Renal cortex interstitium (tissue), 11 donors: ENCODE data around the gene SLX4IP. TPM values are rescaled to one million over a fixed set of nuclear protein-coding genes. Genes with fewer than 3 reads are reported as not detected.
A peak's percentile ranks its signal among the peaks of the same experiment; 100 is the strongest.

Experiments
- DNase-seq, 11 donors: peaks; one replicate each; pipeline ENCODE4 v3.0.0-alpha.2; 2013; ENCODE audit warnings: low read depth in 9 of 11, low spot score in 4 of 11; ENCODE audit errors: extremely low read depth in 1 of 11
- polyA plus RNA-seq, 3 donors: library from polyadenylated mRNA; unstranded; fragments of 120-200 nt; gene quantifications; one replicate each; pipeline ENCODE4 v1.2.1, GENCODE V29; 2013; ENCODE audit not compliant: insufficient read length in 3 of 3

SLX4IP gene
- polyA plus RNA-seq, 3 donors, result 6.8 to 10.7 (median 8.3) TPM

GRCh38 chr20:10658876-10659632, 223.9 kb downstream of the SLX4IP start:
- no peak for DNase-seq

- DNase-seq, result no peak
Measured at GRCh38 chr20:10659651-10660601, 224.8 kb downstream of the SLX4IP start.

DNA sequence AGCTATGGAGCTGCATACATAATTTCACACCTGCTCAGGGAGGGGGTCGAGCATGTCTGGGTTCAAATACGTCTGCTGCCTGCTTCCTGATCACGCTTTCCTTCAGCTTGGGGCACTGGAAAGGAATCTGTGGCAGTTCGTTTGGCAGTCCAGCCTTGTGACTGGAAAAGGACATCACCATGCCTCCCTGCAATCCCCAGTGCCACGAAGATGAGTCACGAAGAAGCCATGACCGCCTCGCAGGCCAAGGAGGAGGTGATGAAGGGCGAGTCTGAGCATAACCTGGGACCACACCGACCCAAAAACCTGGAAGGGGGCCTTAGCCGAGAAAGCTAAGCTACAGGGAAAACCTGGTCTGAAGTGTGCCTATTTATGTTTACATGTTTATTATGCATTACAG, 225.6 kb downstream of the SLX4IP start:
- no peak for DNase-seq

DNA sequence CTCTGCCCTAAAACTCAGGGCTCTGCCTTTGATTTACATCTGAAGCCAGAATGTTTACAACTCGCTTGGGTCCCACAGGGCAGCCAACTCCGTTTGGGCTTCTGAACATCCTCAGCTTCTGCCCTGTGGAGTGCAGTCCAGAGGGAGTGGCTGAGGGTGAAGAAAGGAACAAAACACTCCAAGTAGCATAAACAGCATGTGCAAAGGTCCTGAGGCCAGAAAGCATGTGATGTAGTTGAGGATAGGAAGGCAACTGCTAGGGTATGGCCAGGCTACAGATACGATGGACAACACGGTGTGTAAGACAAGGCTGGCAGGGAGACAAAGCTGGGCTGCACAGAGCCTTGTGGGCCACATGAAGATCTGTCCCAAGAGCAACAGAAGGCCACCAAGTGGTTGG, 226.2 kb downstream of the SLX4IP start:
- DNase-seq, result no peak

DNA sequence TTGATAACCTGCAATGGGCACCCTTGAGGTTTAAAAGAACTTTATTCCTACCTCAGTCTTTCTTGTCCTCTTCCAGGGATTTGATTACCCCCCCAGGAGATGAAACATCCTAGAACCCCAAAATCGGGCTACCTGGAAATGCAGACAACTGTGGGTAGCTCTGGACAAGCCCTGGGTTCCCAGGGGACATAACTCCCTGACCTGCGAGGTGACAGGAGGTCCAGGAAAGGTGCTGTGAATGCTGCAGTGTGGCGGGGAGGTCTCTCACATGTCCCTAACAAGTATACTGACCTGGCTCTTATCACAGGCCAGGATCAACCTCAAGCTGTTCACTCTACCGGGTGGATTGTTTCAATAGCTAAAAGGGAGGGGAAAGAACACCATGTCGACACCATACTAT, 227.0 kb downstream of the SLX4IP start:
- DNase-seq, result no peak

DNA sequence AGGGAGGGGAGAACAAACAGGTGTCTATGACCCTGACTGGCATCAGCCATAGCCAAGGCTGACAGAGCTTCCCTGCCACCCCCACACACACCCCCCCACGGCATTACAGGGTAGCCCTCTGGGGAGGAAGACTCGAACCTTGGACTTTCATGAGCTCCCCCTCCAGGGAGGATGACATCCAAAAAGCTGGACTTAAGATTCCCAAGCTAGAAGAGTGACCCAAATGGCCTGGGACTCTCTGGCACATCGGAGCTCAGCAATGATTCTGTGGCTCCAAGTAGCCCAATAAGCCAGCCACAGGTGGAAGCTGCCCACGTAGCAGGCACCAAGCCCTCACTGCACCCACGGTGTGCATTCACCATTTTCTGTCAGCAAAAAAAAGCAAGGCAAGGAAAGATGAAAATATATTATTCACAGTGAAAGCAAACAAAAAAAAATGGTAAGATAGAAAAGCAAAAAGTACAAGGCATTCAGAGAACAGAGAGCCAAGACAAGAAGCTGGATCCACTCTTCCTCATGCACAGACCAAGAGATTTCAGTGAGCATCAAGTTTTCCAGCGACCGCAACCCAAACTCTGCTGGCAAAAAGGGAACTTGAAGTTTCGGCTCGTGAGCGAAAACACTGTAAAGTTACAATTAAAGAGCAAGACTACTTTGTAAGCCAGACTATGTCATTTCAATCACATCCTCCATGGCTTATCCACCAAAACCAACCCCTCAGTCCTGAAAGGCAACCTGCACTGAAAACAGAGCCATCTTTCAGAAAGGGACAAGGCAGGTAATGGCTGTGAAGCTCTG, 227.8 kb downstream of the SLX4IP start:
- DNase-seq, result no peak

GRCh38 chr20:10663756-10664155, 228.7 kb downstream of the SLX4IP start:
- DNase-seq, result no peak

DNA sequence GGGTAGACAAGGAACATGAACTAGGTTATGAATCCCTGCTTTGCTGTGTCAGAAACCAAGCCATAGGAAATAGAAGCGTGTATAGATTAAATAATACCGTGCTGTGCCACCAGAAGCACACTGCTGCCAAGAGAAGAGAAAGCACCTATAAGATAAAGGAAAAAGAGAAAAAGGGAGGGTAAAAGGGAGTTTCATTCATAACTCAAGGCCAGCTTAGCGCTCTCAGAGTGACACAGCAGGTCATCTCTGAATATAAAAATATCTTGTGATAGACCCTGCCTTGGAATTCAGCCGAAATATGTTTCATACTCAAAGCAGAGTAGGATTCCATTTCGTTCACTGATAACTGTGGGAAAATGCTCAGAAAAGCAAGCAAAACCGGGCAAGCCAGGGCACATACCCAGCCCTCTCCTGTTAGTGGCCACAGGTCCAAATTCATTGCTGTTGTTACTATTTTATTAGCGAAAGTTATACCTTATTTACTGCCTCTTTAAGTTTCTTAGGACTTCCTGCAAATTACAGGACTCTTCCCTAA, 230.0 kb downstream of the SLX4IP start:
- no peak for DNase-seq

DNA sequence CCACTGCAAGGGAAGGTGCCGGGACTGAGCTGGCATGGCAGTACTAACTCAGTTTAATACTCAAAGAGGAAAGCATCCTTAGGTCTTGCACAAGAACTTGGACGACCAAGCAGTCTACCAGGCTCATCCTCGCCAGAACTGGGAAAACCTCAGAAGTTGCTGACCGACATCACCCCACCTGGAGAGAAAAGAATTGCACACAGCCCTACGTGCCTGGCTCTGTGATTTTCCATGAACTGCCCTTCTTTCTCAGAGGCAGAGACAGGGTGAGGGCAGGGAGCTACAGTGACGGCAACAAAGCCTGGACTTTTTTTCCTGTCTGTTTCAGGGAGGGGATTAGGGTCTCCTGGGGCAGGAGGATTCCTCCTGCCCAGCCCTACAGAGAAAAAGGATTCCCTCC, 230.7 kb downstream of the SLX4IP start:
- no peak for DNase-seq

GRCh38 chr20:10666221-10667076, 231.3 kb downstream of the SLX4IP start:
- no peak for DNase-seq

- DNase-seq, result no peak
Measured at GRCh38 chr20:10667077-10667401, 231.9 kb downstream of the SLX4IP start.

- no peak for DNase-seq
Measured at GRCh38 chr20:10667560-10668167, 232.6 kb downstream of the SLX4IP start.

- DNase-seq, result no peak
Measured at GRCh38 chr20:10668677-10669368, 233.7 kb downstream of the SLX4IP start.

DNA sequence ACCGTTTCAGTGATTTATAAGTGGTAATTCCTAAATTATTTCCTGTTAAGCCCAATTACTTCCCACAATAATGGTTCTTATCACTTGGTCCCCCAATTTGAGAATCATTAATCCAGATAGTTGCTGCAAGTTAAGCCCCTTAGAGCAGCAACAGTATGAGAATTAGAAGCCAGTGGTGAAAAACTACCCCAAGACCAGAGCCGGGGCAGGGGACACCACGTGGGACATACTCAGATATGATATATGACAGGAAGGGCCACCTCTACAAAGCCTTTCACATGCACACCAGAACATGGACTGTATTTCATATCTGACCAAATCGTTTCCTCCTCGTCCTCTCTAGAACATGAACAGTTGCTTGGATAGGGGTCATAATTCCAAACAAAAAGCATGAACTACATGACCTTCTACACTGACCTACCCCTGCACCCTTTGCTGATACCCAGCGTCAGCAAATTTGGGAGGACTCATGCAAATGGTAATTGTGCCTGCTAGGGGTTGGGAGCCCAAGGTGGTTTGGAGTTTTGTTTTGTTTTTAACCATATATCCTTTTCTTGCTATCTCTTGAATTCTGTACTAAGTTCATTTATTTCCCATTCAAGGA, 234.8 kb downstream of the SLX4IP start:
- DNase-seq, result no peak

- no peak for DNase-seq
Measured at GRCh38 chr20:10670501-10671220, 235.6 kb downstream of the SLX4IP start.

- peak in 1 of 11 donors; percentile 68 for DNase-seq
Measured at GRCh38 chr20:10671221-10671918, 236.3 kb downstream of the SLX4IP start.
